ENCODE data around the gene TMEM237.

The TMEM237 gene

GRCh38 chr2:201633661-201634249 is 9.5 kb downstream of the TMEM237 start:
- TF ChIP-seq EZH2 (IDR thresholded peaks at IDR 0.05): no peak
- TF ChIP-seq FOXP2 (optimal IDR thresholded peaks at IDR 0.05; ENCODE audit: control extremely low read depth, extremely low read length, insufficient read depth): no peak
- TF ChIP-seq POLR2AphosphoS5 (IDR thresholded peaks at IDR 0.05; ENCODE audit: borderline replicate concordance, low read depth, low read length): no peak
- DNase-seq (ENCODE audit: low read depth, low spot score): no peak
- Histone ChIP-seq H3K9me3 (ENCODE audit: low read depth, low read length) (no peaks in the 10 kb centered on the region), H3K27ac (no peak overlapping the region), H3K9ac (ENCODE audit: insufficient read length) (no peak overlapping the region), H3K36me3 (ENCODE audit: insufficient read depth, low read length) (peaks cover 91% of the 10 kb centered on the region), H3K4me3 (no peak overlapping the region)

GRCh38 chr2:201631041-201631440 is 12.3 kb downstream of the TMEM237 start:
- no peak overlapping the region for H3K9ac ChIP-seq (ENCODE audit: insufficient read length)
- no peak for DNase-seq (ENCODE audit: low read depth, low spot score)
- peaks cover 91% of the 10 kb centered on the region for H3K36me3 ChIP-seq (ENCODE audit: insufficient read depth, low read length)
- TF ChIP-seq POLR2AphosphoS5 (IDR thresholded peaks at IDR 0.05; ENCODE audit: borderline replicate concordance, low read depth, low read length): no peak
- no peak overlapping the region for H3K4me3 ChIP-seq
- H3K27ac ChIP-seq: no peak overlapping the region
- H3K9me3 ChIP-seq (ENCODE audit: low read depth, low read length): no peaks in the 10 kb centered on the region

- DNase-seq (ENCODE audit: low read depth, low spot score): no peak
- no peak overlapping the region for H3K9ac ChIP-seq (ENCODE audit: insufficient read length)
- no peak for TF ChIP-seq EZH2 (IDR thresholded peaks at IDR 0.05)
- no peak for TF ChIP-seq FOXP2 (optimal IDR thresholded peaks at IDR 0.05; ENCODE audit: control extremely low read depth, extremely low read length, insufficient read depth)
- no peak for TF ChIP-seq POLR2AphosphoS5 (IDR thresholded peaks at IDR 0.05; ENCODE audit: borderline replicate concordance, low read depth, low read length)
- no peaks in the 10 kb centered on the region for H3K9me3 ChIP-seq (ENCODE audit: low read depth, low read length)
- H3K4me3 ChIP-seq: no peak overlapping the region
- peaks cover 91% of the 10 kb centered on the region for H3K36me3 ChIP-seq (ENCODE audit: insufficient read depth, low read length)
- H3K27ac ChIP-seq: no peak overlapping the region
These were observed 12.7 kb downstream of the TMEM237 start for GRCh38 chr2:201630577-201630976.

GRCh38 chr2:201628545-201628944 is 14.8 kb downstream of the TMEM237 start:
- H3K36me3 ChIP-seq (ENCODE audit: insufficient read depth, low read length): peaks cover 81% of the 10 kb centered on the region
- H3K9me3 ChIP-seq (ENCODE audit: low read depth, low read length): no peaks in the 10 kb centered on the region
- no peak overlapping the region for H3K9ac ChIP-seq (ENCODE audit: insufficient read length)
- H3K4me3 ChIP-seq: no peak overlapping the region
- no peak for TF ChIP-seq EZH2 (IDR thresholded peaks at IDR 0.05)
- no peak for TF ChIP-seq FOXP2 (optimal IDR thresholded peaks at IDR 0.05; ENCODE audit: control extremely low read depth, extremely low read length, insufficient read depth)
- TF ChIP-seq POLR2AphosphoS5 (IDR thresholded peaks at IDR 0.05; ENCODE audit: borderline replicate concordance, low read depth, low read length): no peak
- no peak overlapping the region for H3K27ac ChIP-seq
- DNase-seq (ENCODE audit: low read depth, low spot score): no peak

- H3K27ac ChIP-seq: no peak overlapping the region
- peaks cover 28% of the 10 kb centered on the region for H3K36me3 ChIP-seq (ENCODE audit: insufficient read depth, low read length)
- no peak overlapping the region for H3K4me3 ChIP-seq
- no peak overlapping the region for H3K9ac ChIP-seq (ENCODE audit: insufficient read length)
- no peak for DNase-seq (ENCODE audit: low read depth, low spot score)
- TF ChIP-seq EZH2 (IDR thresholded peaks at IDR 0.05) (no peak), POLR2AphosphoS5 (IDR thresholded peaks at IDR 0.05; ENCODE audit: borderline replicate concordance, low read depth, low read length) (no peak), FOXP2 (optimal IDR thresholded peaks at IDR 0.05; ENCODE audit: control extremely low read depth, extremely low read length, insufficient read depth) (no peak)
- H3K9me3 ChIP-seq (ENCODE audit: low read depth, low read length): no peaks in the 10 kb centered on the region
These were observed 20.9 kb downstream of the TMEM237 start for GRCh38 chr2:201622306-201622970.

GRCh38 chr2:201621293-201621999 is 21.9 kb downstream of the TMEM237 start:
- no peak for DNase-seq (ENCODE audit: low read depth, low spot score)
- Histone ChIP-seq H3K4me3 (no peak overlapping the region), H3K36me3 (ENCODE audit: insufficient read depth, low read length) (peaks cover 20% of the 10 kb centered on the region), H3K27ac (no peak overlapping the region), H3K9ac (ENCODE audit: insufficient read length) (no peak overlapping the region), H3K9me3 (ENCODE audit: low read depth, low read length) (no peaks in the 10 kb centered on the region)
- TF ChIP-seq POLR2AphosphoS5 (IDR thresholded peaks at IDR 0.05; ENCODE audit: borderline replicate concordance, low read depth, low read length) (no peak), FOXP2 (optimal IDR thresholded peaks at IDR 0.05; ENCODE audit: control extremely low read depth, extremely low read length, insufficient read depth) (no peak), EZH2 (IDR thresholded peaks at IDR 0.05) (no peak)

- Histone ChIP-seq H3K9ac (ENCODE audit: insufficient read length) (no peak overlapping the region), H3K27ac (no peak overlapping the region), H3K4me3 (no peak overlapping the region), H3K9me3 (ENCODE audit: low read depth, low read length) (no peaks in the 10 kb centered on the region), H3K36me3 (ENCODE audit: insufficient read depth, low read length) (peaks cover 4% of the 10 kb centered on the region; the same call in 1 of the 2 replicates)
- DNase-seq (ENCODE audit: low read depth, low spot score): no peak
- no peak for TF ChIP-seq EZH2 (IDR thresholded peaks at IDR 0.05)
- 0 out of 2 replicates have a peak, but pooled peaks have one; percentile 10 for TF ChIP-seq POLR2AphosphoS5 (IDR thresholded peaks at IDR 0.05; ENCODE audit: borderline replicate concordance, low read depth, low read length)
- no peak for TF ChIP-seq FOXP2 (optimal IDR thresholded peaks at IDR 0.05; ENCODE audit: control extremely low read depth, extremely low read length, insufficient read depth)
These were observed 24.3 kb downstream of the TMEM237 start for GRCh38 chr2:201618744-201619662.

GRCh38 chr2:201608021-201608420 is 35.3 kb downstream of the TMEM237 start:
- no peak for DNase-seq (ENCODE audit: low read depth, low spot score)
- H3K36me3 ChIP-seq (ENCODE audit: insufficient read depth, low read length): no peaks in the 10 kb centered on the region
- H3K9ac ChIP-seq (ENCODE audit: insufficient read length): no peak overlapping the region
- H3K4me3 ChIP-seq: no peak overlapping the region
- no peak overlapping the region for H3K27ac ChIP-seq
- no peaks in the 10 kb centered on the region for H3K9me3 ChIP-seq (ENCODE audit: low read depth, low read length)
- TF ChIP-seq FOXP2 (optimal IDR thresholded peaks at IDR 0.05; ENCODE audit: control extremely low read depth, extremely low read length, insufficient read depth): no peak
- no peak for TF ChIP-seq POLR2AphosphoS5 (IDR thresholded peaks at IDR 0.05; ENCODE audit: borderline replicate concordance, low read depth, low read length)
- no peak for TF ChIP-seq EZH2 (IDR thresholded peaks at IDR 0.05)

All from SK-N-MC (cell line).